ENCODE data around the gene LAIR1. TPM values are rescaled to one million over a fixed set of nuclear protein-coding genes. Genes with fewer than 3 reads are reported as not detected.

The LAIR1 gene
- total RNA-seq, 1 experiment from 2014 or later: not detected

DNA sequence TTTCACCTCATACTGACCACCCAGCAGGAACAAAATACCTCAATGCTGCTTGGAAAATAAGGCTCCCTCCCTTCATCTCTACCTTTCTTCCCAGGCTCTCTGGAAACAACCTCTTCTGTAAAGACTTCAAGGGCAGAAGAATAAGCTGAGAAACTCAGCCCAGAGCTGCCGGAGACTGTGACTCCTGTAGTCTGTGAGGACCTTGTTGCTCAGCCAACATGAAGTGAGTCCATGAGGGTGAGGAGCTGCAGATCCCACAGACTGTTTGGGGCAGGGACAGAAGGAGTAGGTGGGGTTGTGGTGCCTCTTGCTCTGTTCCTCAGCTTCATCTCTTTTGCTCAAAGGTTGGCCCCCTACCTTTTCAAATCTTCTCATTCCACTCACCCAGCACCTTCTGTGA, 59.6 kb downstream of the LAIR1 start:
- ChIA-PET CTCF (no interaction called here), POLR2A (no interaction called here)
- no peak overlapping the region for H3K27ac Mint-ChIP-seq (ENCODE audit: unreplicated experiment)

DNA sequence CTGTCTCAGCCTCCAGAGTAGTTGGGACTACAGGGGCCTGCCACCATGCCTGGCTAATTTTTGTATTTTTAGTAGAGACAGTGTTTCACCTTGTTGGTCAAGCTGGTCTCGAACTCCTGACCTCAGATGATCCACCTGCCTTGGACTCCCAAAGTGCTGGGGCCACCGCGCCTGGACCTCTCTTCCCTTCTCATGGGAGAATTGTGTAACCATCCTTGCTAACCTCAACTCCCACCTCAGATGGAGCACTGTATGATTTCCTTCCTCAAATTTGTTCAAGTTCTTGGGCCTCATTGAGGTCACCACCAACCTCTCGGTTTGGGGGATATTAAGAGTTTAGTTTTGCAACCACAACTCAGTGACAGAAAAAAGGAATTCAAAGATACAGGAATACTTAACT, 62.5 kb downstream of the LAIR1 start:
- H3K9me3 Mint-ChIP-seq (ENCODE audit: unreplicated experiment): peaks cover 9% of the 10 kb centered on the region
- no peaks in the 10 kb centered on the region for H3K36me3 Mint-ChIP-seq (ENCODE audit: insufficient read depth, unreplicated experiment)
- Histone ChIP-seq H3K4me1 (no peaks in the 10 kb centered on the region), H3K36me3 (ENCODE audit: control insufficient read depth, insufficient read depth, low read length) (no peaks in the 10 kb centered on the region), H3K27me3 (replicated peaks; ENCODE audit: control insufficient read depth, insufficient read depth, low read length) (no peaks in the 10 kb centered on the region), H3K9me3 (no peaks in the 10 kb centered on the region), H3K4me3 (ENCODE audit: low read depth, low read length) (no peak overlapping the region)
- H3K4me3 Mint-ChIP-seq (ENCODE audit: unreplicated experiment): no peak overlapping the region
- intact Hi-C loops (cut with micrococcal nuclease; ENCODE audit: unreplicated experiment): no loop called here
- TF ChIP-seq, protein P1, sequence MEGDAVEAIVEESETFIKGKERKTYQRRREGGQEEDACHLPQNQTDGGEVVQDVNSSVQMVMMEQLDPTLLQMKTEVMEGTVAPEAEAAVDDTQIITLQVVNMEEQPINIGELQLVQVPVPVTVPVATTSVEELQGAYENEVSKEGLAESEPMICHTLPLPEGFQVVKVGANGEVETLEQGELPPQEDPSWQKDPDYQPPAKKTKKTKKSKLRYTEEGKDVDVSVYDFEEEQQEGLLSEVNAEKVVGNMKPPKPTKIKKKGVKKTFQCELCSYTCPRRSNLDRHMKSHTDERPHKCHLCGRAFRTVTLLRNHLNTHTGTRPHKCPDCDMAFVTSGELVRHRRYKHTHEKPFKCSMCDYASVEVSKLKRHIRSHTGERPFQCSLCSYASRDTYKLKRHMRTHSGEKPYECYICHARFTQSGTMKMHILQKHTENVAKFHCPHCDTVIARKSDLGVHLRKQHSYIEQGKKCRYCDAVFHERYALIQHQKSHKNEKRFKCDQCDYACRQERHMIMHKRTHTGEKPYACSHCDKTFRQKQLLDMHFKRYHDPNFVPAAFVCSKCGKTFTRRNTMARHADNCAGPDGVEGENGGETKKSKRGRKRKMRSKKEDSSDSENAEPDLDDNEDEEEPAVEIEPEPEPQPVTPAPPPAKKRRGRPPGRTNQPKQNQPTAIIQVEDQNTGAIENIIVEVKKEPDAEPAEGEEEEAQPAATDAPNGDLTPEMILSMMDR (IDR thresholded peaks at IDR 0.05; ENCODE audit: insufficient read depth in 1 of 2, low read depth in 1 of 2, low read length in 1 of 2, severe bottlenecking in 1 of 2, unreplicated experiment in 1 of 2): no peak
- ChIA-PET CTCF (no interaction called here), POLR2A (no interaction called here)
- no peaks in the 10 kb centered on the region for H3K4me1 Mint-ChIP-seq (ENCODE audit: low read depth, unreplicated experiment)
- no peak overlapping the region for H3K27ac Mint-ChIP-seq (ENCODE audit: unreplicated experiment)
- no peak for DNase-seq
- BruUV-seq (replicated peaks): no TSS peak
- peaks cover 9% of the 10 kb centered on the region for H3K27me3 Mint-ChIP-seq (ENCODE audit: insufficient read depth, unreplicated experiment)

More for the DNA sequence above, 59.6 kb downstream of the LAIR1 start:
- Histone ChIP-seq H3K27me3 (replicated peaks; ENCODE audit: control insufficient read depth, insufficient read depth, low read length) (no peaks in the 10 kb centered on the region), H3K4me1 (no peaks in the 10 kb centered on the region), H3K9me3 (no peaks in the 10 kb centered on the region), H3K4me3 (ENCODE audit: low read depth, low read length) (no peak overlapping the region), H3K36me3 (ENCODE audit: control insufficient read depth, insufficient read depth, low read length) (no peaks in the 10 kb centered on the region)
- Mint-ChIP-seq H3K9me3 (ENCODE audit: unreplicated experiment) (peaks cover 9% of the 10 kb centered on the region), H3K4me1 (ENCODE audit: low read depth, unreplicated experiment) (no peaks in the 10 kb centered on the region), H3K4me3 (ENCODE audit: unreplicated experiment) (no peak overlapping the region), H3K36me3 (ENCODE audit: insufficient read depth, unreplicated experiment) (no peaks in the 10 kb centered on the region), H3K27me3 (ENCODE audit: insufficient read depth, unreplicated experiment) (peaks cover 5% of the 10 kb centered on the region)
- intact Hi-C loops (cut with micrococcal nuclease; ENCODE audit: unreplicated experiment): no loop called here
- BruUV-seq (replicated peaks): no TSS peak
- TF ChIP-seq, protein P1 (IDR thresholded peaks at IDR 0.05; ENCODE audit: insufficient read depth in 1 of 2, low read depth in 1 of 2, low read length in 1 of 2, severe bottlenecking in 1 of 2, unreplicated experiment in 1 of 2): no peak
- DNase-seq: no peak

Other genes with a start within 250 kb of the LAIR1 start
- 23.0 and 26.0 TPM in 2 replicates for gene TFPT, start 249.3 kb downstream of the LAIR1 start, total RNA-seq (2022)
- gene PRPF31, start 249.2 kb downstream of the LAIR1 start, total RNA-seq (2022): 95.0 and 99.0 TPM in 2 replicates
- gene CNOT3, start 227.2 kb downstream of the LAIR1 start, total RNA-seq (2022): 77.7 and 82.1 TPM in 2 replicates
- gene LENG1, start 205.2 kb downstream of the LAIR1 start, total RNA-seq (2022): 6.6 and 6.9 TPM in 2 replicates
- 38.9 and 45.9 TPM in 2 replicates for gene TMC4, start 191.8 kb downstream of the LAIR1 start, total RNA-seq (2022)
- 137 and 149 TPM in 2 replicates for gene MBOAT7, start 175.4 kb downstream of the LAIR1 start, total RNA-seq (2022)
- 42.6 TPM in 2 replicates for gene TSEN34, start 173.6 kb downstream of the LAIR1 start, total RNA-seq (2022)
- 1,040 and 1,045 TPM in 2 replicates for gene RPS9, start 164.1 kb downstream of the LAIR1 start, total RNA-seq (2022)
- gene LILRB3, start 141.9 kb downstream of the LAIR1 start, total RNA-seq (2022): not detected in 2 replicates
- not detected in 2 replicates for gene LILRA6, start 122.1 kb downstream of the LAIR1 start, total RNA-seq (2022)
- gene LILRB5, start 107.7 kb downstream of the LAIR1 start, total RNA-seq (2022): not detected in 2 replicates
- not detected in 2 replicates for gene LILRB2, start 83.8 kb downstream of the LAIR1 start, total RNA-seq (2022)
- not detected in 2 replicates for gene LILRA5, start 51.8 kb downstream of the LAIR1 start, total RNA-seq (2022)
- not detected in 2 replicates for gene LILRA4, start 25.8 kb downstream of the LAIR1 start, total RNA-seq (2022)
- not detected in 2 replicates for gene TTYH1, start 50.5 kb upstream of the LAIR1 start, total RNA-seq (2022)
- 143 and 148 TPM in 2 replicates for gene LENG8, start 84.3 kb upstream of the LAIR1 start, total RNA-seq (2022)
- gene LENG9, start 98.8 kb upstream of the LAIR1 start, total RNA-seq (2022): 6.7 and 6.9 TPM in 2 replicates
- 7.1 and 8.6 TPM in 2 replicates for gene CDC42EP5, start 108.4 kb upstream of the LAIR1 start, total RNA-seq (2022)
- gene LAIR2, start 137.9 kb upstream of the LAIR1 start, total RNA-seq (2022): not detected in 2 replicates
- not detected in 2 replicates for gene LILRA2, start 208.9 kb upstream of the LAIR1 start, total RNA-seq (2022)
- not detected in 2 replicates for gene LILRA1, start 228.7 kb upstream of the LAIR1 start, total RNA-seq (2022)